SK-N-MC (cell line): ENCODE data around the gene IL32.

Experiments used
- EZH2 ChIP-seq: fragments of 200-600 bp; sonication (generic); IDR thresholded peaks from one replicate; pipeline ENCODE4 v1.6.1; 2017; ENCODE audit warnings: antibody characterized with exemption
- POLR2AphosphoS5 ChIP-seq: IDR thresholded peaks from 2 replicates; pipeline ENCODE4 v1.6.1; 2012; ENCODE audit warnings: mild to moderate bottlenecking, low read depth, low read length, borderline replicate concordance

- TF ChIP-seq EZH2 (no peak), POLR2AphosphoS5 (no peak)
Measured at GRCh38 chr16:3091551-3091950, 26.1 kb downstream of the IL32 start.
